Measurements from ENCODE around the gene CUEDC1. TPM values are rescaled to one million over a fixed set of nuclear protein-coding genes. Genes with fewer than 3 reads are reported as not detected.

Gene CUEDC1
- total and polyA plus RNA-seq, 2 of the 13 experiments (the other 11 are each of a cell fraction or from before 2014, with no cell fraction given): 7.4 to 12.9 TPM

DNA sequence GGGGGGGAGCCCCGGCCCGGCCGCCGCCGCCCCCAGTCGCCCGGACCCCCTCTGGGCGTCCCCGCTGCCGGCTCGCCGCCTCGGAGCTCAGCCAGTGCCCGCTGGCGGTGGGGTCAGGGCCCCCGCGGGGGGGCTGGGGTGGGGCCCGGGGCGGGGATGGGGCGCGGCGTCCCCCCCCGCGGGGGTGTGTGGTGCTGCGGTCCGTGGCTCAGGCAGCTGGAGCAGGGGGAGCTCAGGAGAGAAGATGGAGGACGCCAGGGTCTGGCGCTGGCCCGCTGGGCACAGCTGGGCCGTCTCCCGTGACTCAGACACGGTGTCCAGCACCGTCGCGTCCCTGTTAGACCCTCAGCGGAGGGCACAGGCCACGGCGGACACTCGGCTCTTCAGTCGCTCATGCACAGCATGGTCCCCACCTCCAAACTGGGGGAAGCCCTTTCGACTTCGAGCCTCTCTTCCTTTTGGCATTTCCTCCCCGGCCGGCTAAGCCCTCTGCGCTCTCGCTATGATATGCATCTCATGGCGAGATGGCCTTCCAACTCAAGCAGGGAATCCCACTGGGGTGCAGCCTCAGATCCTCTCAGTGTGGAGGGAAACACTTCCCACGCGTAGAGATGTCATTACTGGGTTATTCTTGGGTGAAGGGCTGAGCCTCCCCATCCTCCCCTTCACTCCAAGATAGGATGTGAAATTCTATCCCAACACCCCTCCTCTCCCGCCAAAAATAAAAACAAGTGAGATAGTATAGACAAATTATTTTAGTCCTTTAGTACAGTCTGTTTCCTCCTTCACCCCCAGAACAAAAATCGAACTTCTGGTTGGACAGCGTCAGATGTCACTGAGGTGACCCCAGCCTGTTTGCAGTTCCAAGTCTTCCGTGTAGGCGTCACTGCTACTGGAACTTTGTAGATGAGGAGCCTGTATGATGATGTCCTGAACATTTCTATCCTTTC, 33.4 kb upstream of the CUEDC1 start (continued):
- TF ChIP-seq PAF1 (CRISPR knock-in tag; IDR thresholded peaks at IDR 0.05) (peak; percentile 97; the same call in 1 of the 2 replicates), ZKSCAN8 (CRISPR knock-in tag; IDR thresholded peaks at IDR 0.05; ENCODE audit: borderline replicate concordance) (no peak), TRIM24 (CRISPR knock-in tag; IDR thresholded peaks at IDR 0.05) (no peak), ATF1 (CRISPR knock-in tag; IDR thresholded peaks at IDR 0.05) (peak; percentile 45; the same call in 1 of the 2 replicates), ZNF143 (CRISPR knock-in tag; IDR thresholded peaks at IDR 0.05) (no peak), ZNF615 (CRISPR knock-in tag; IDR thresholded peaks at IDR 0.05; ENCODE audit: borderline replicate concordance) (no peak), POLR2AphosphoS5 (IDR thresholded peaks at IDR 0.05; ENCODE audit: low read depth, low read length) (peak; percentile 78), ZNF878 (CRISPR knock-in tag; IDR thresholded peaks at IDR 0.05) (no peak), SNAI1 (CRISPR knock-in tag; IDR thresholded peaks at IDR 0.05; ENCODE audit: borderline replicate concordance) (0 out of 2 replicates have a peak, but pooled peaks have one; percentile 5), MBD4 (IDR thresholded peaks at IDR 0.05; ENCODE audit: borderline replicate concordance, low read length) (no peak), PHF20 (CRISPR knock-in tag; IDR thresholded peaks at IDR 0.05) (no peak), KDM5A (IDR thresholded peaks at IDR 0.05; ENCODE audit: borderline replicate concordance, low read length) (peak; percentile 56; the same call in 1 of the 2 replicates), DNMT3B (CRISPR knock-in tag; conservative IDR thresholded peaks at IDR 0.05) (no peak), SP4 (CRISPR knock-in tag; IDR thresholded peaks at IDR 0.05) (no peak), ZNF446 (CRISPR knock-in tag; IDR thresholded peaks at IDR 0.05) (no peak), ZNF75D (CRISPR knock-in tag; IDR thresholded peaks at IDR 0.05; ENCODE audit: borderline replicate concordance) (no peak), KMT2A (CRISPR knock-in tag; IDR thresholded peaks at IDR 0.05) (no peak; the same call in none of the 2 replicates), ZNF83 (CRISPR knock-in tag; IDR thresholded peaks at IDR 0.05; ENCODE audit: borderline replicate concordance) (no peak), MXI1 (IDR thresholded peaks at IDR 0.05; ENCODE audit: borderline replicate concordance, low read depth, low read length) (no peak), NR2F1 (CRISPR knock-in tag; IDR thresholded peaks at IDR 0.05) (peak in 1 of 2 experiments; percentile 52; a peak in 1 of 4 replicates), NCOA5 (CRISPR knock-in tag; IDR thresholded peaks at IDR 0.05) (no peak), U2AF1 (optimal IDR thresholded peaks at IDR 0.05; ENCODE audit: low read depth, low read length) (peak; percentile 30), ZNF496 (CRISPR knock-in tag; IDR thresholded peaks at IDR 0.05; ENCODE audit: insufficient replicate concordance) (no peak), ZIK1 (CRISPR knock-in tag; IDR thresholded peaks at IDR 0.05; ENCODE audit: borderline replicate concordance, low read depth) (peak; percentile 58; the same call in 1 of the 2 replicates), EHMT2 (IDR thresholded peaks at IDR 0.05; ENCODE audit: borderline replicate concordance, low read depth, low read length) (no peak), ZFP1 (CRISPR knock-in tag; IDR thresholded peaks at IDR 0.05) (no peak), HNRNPH1 (optimal IDR thresholded peaks at IDR 0.05; ENCODE audit: low read depth, low read length) (no peak), FOXA3 (CRISPR knock-in tag; IDR thresholded peaks at IDR 0.05) (no peak; the same call in 1 of the 2 replicates)
- TF ChIP-seq, protein P1, sequence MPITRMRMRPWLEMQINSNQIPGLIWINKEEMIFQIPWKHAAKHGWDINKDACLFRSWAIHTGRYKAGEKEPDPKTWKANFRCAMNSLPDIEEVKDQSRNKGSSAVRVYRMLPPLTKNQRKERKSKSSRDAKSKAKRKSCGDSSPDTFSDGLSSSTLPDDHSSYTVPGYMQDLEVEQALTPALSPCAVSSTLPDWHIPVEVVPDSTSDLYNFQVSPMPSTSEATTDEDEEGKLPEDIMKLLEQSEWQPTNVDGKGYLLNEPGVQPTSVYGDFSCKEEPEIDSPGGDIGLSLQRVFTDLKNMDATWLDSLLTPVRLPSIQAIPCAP (CRISPR knock-in tag; IDR thresholded peaks at IDR 0.05; ENCODE audit: low read depth): peak; percentile 63; the same call in 1 of the 2 replicates
- TF ChIP-seq, protein P2, sequence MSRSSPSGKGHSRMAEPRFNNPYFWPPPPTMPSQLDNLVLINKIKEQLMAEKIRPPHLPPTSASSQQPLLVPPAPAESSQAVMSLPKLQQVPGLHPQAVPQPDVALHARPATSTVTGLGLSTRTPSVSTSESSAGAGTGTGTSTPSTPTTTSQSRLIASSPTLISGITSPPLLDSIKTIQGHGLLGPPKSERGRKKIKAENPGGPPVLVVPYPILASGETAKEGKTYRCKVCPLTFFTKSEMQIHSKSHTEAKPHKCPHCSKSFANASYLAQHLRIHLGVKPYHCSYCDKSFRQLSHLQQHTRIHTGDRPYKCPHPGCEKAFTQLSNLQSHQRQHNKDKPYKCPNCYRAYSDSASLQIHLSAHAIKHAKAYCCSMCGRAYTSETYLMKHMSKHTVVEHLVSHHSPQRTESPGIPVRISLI (CRISPR knock-in tag; IDR thresholded peaks at IDR 0.05; ENCODE audit: borderline replicate concordance): 0 out of 2 replicates have a peak, but pooled peaks have one; percentile 48

Measured in HepG2 (cell line).